IPS-18a (cell line): ENCODE results near the gene PLCB1.

Source experiments
- H3K27ac ChIP-seq: one replicate; pipeline ENCODE4 v1.5.1; 2013; ENCODE audit warnings: low read length
- H3K27me3 ChIP-seq: one replicate; pipeline ENCODE4 v1.6.1; 2013; ENCODE audit warnings: mild to moderate bottlenecking, low read length; ENCODE audit not compliant: control insufficient read depth, insufficient read depth
- H3K36me3 ChIP-seq: one replicate; pipeline ENCODE4 v1.6.1; 2013; ENCODE audit warnings: low read depth, low read length; ENCODE audit not compliant: control insufficient read depth
- H3K4me1 ChIP-seq: one replicate; pipeline ENCODE4 v1.6.1; 2013; ENCODE audit warnings: low read depth, low read length; ENCODE audit not compliant: control insufficient read depth
- H3K4me3 ChIP-seq: one replicate; pipeline ENCODE4 v1.5.1; 2013; ENCODE audit warnings: low read length
- H3K9ac ChIP-seq: one replicate; pipeline ENCODE4 v1.6.1; 2013; ENCODE audit warnings: mild to moderate bottlenecking, low read length, moderate library complexity
- H3K9me3 ChIP-seq: one replicate; pipeline ENCODE4 v1.6.1; 2013; ENCODE audit warnings: low read depth, low read length; ENCODE audit not compliant: control insufficient read depth

The PLCB1 gene

GRCh38 chr20:8296536-8296935 lies 164.5 kb downstream of the PLCB1 start:
- Histone ChIP-seq H3K4me3 (no peak overlapping the region), H3K27ac (no peak overlapping the region), H3K27me3 (no peaks in the 10 kb centered on the region), H3K9me3 (no peaks in the 10 kb centered on the region), H3K4me1 (no peaks in the 10 kb centered on the region), H3K9ac (no peak overlapping the region), H3K36me3 (no peaks in the 10 kb centered on the region)

- Histone ChIP-seq H3K9me3 (no peaks in the 10 kb centered on the region), H3K27ac (no peak overlapping the region), H3K27me3 (no peaks in the 10 kb centered on the region), H3K36me3 (no peaks in the 10 kb centered on the region), H3K9ac (no peak overlapping the region), H3K4me1 (no peaks in the 10 kb centered on the region), H3K4me3 (no peak overlapping the region)
These were observed 166.5 kb downstream of the PLCB1 start for GRCh38 chr20:8298426-8299043.

GRCh38 chr20:8299921-8300320 lies 167.9 kb downstream of the PLCB1 start:
- Histone ChIP-seq H3K27ac (no peak overlapping the region), H3K4me3 (no peak overlapping the region), H3K9me3 (no peaks in the 10 kb centered on the region), H3K4me1 (no peaks in the 10 kb centered on the region), H3K27me3 (no peaks in the 10 kb centered on the region), H3K9ac (no peak overlapping the region), H3K36me3 (no peaks in the 10 kb centered on the region)

- no peak overlapping the region for H3K4me3 ChIP-seq
- H3K4me1 ChIP-seq, result no peaks in the 10 kb centered on the region
- no peaks in the 10 kb centered on the region for H3K36me3 ChIP-seq
- no peaks in the 10 kb centered on the region for H3K9me3 ChIP-seq
- H3K27ac ChIP-seq, result no peak overlapping the region
- H3K27me3 ChIP-seq, result no peaks in the 10 kb centered on the region
- H3K9ac ChIP-seq, result no peak overlapping the region
These were observed 169.6 kb downstream of the PLCB1 start for GRCh38 chr20:8301655-8302054.

GRCh38 chr20:8303651-8304050 lies 171.6 kb downstream of the PLCB1 start:
- Histone ChIP-seq H3K27ac (no peak overlapping the region), H3K4me3 (no peak overlapping the region)

GRCh38 chr20:8304124-8304816 lies 172.2 kb downstream of the PLCB1 start:
- Histone ChIP-seq H3K27ac (no peak overlapping the region), H3K9ac (no peak overlapping the region), H3K27me3 (no peaks in the 10 kb centered on the region), H3K9me3 (no peaks in the 10 kb centered on the region), H3K36me3 (no peaks in the 10 kb centered on the region), H3K4me1 (peaks cover 3% of the 10 kb centered on the region), H3K4me3 (no peak overlapping the region)

More at GRCh38 chr20:8303651-8304050, 171.6 kb downstream of the PLCB1 start:
- no peak overlapping the region for H3K9ac ChIP-seq
- H3K36me3 ChIP-seq, result no peaks in the 10 kb centered on the region
- H3K27me3 ChIP-seq, result no peaks in the 10 kb centered on the region
- H3K9me3 ChIP-seq, result no peaks in the 10 kb centered on the region
- no peaks in the 10 kb centered on the region for H3K4me1 ChIP-seq

GRCh38 chr20:8305449-8305978 lies 173.4 kb downstream of the PLCB1 start:
- no peak overlapping the region for H3K27ac ChIP-seq
- H3K27me3 ChIP-seq, result no peaks in the 10 kb centered on the region
- H3K36me3 ChIP-seq, result no peaks in the 10 kb centered on the region
- no peak overlapping the region for H3K9ac ChIP-seq
- H3K9me3 ChIP-seq, result no peaks in the 10 kb centered on the region
- peaks cover 14% of the 10 kb centered on the region for H3K4me1 ChIP-seq
- no peak overlapping the region for H3K4me3 ChIP-seq

GRCh38 chr20:8306937-8307336 lies 174.9 kb downstream of the PLCB1 start:
- Histone ChIP-seq H3K36me3 (no peaks in the 10 kb centered on the region), H3K4me1 (peaks cover 14% of the 10 kb centered on the region), H3K9me3 (no peaks in the 10 kb centered on the region), H3K4me3 (no peak overlapping the region), H3K27ac (no peak overlapping the region), H3K27me3 (no peaks in the 10 kb centered on the region), H3K9ac (no peak overlapping the region)

GRCh38 chr20:8309634-8310033 lies 177.6 kb downstream of the PLCB1 start:
- Histone ChIP-seq H3K36me3 (no peaks in the 10 kb centered on the region), H3K4me1 (peaks cover 14% of the 10 kb centered on the region), H3K27ac (peak overlapping the region; percentile 27), H3K27me3 (no peaks in the 10 kb centered on the region), H3K9me3 (no peaks in the 10 kb centered on the region), H3K4me3 (no peak overlapping the region), H3K9ac (no peak overlapping the region)

- H3K27ac ChIP-seq, result no peak overlapping the region
- no peak overlapping the region for H3K4me3 ChIP-seq
- no peak overlapping the region for H3K9ac ChIP-seq
- H3K27me3 ChIP-seq, result no peaks in the 10 kb centered on the region
- no peaks in the 10 kb centered on the region for H3K9me3 ChIP-seq
- H3K4me1 ChIP-seq, result peaks cover 14% of the 10 kb centered on the region
- no peaks in the 10 kb centered on the region for H3K36me3 ChIP-seq
These were observed 178.6 kb downstream of the PLCB1 start for GRCh38 chr20:8310618-8311017.

- no peak overlapping the region for H3K27ac ChIP-seq
- H3K4me1 ChIP-seq, result peaks cover 14% of the 10 kb centered on the region
- no peak overlapping the region for H3K4me3 ChIP-seq
- no peaks in the 10 kb centered on the region for H3K36me3 ChIP-seq
- no peaks in the 10 kb centered on the region for H3K9me3 ChIP-seq
- H3K9ac ChIP-seq, result no peak overlapping the region
- H3K27me3 ChIP-seq, result no peaks in the 10 kb centered on the region
These were observed 181.0 kb downstream of the PLCB1 start for GRCh38 chr20:8313073-8313472.
